Hematopoietic multipotent progenitor cell treated with erythropoietin and hydrocortisone succinate and interleukin-3 and kit ligand, for 17 days (in vitro differentiated cells): ENCODE data around the gene CCL14.

Experiments used
- DNase-seq: peaks from one replicate; pipeline ENCODE4 v3.0.0-alpha.2; 2015; ENCODE audit warnings: low spot score

CCL14 gene

DNA sequence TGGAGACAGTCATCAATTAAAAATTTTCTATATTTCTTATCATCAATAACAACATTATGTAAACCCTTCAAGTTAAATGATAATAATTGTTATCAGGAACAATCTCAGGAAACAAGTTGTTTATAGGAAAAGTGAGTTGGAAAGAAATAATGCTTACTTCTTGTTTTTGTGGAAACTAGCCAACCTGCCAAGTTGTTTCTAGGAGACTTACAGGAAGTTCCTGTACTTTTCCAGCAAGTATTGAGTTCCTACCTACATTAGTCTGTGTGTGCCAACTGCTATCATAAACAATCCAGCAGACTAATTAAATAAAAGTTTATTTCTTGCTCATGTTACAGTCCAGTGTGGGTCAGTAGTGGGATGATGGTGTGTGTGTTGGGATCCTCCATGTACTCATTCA is 1.6 kb upstream of the CCL14 start:
- no peak for DNase-seq

GRCh38 chr17:35984140-35984539 is 2.4 kb downstream of the CCL14 start:
- no peak for DNase-seq

DNA sequence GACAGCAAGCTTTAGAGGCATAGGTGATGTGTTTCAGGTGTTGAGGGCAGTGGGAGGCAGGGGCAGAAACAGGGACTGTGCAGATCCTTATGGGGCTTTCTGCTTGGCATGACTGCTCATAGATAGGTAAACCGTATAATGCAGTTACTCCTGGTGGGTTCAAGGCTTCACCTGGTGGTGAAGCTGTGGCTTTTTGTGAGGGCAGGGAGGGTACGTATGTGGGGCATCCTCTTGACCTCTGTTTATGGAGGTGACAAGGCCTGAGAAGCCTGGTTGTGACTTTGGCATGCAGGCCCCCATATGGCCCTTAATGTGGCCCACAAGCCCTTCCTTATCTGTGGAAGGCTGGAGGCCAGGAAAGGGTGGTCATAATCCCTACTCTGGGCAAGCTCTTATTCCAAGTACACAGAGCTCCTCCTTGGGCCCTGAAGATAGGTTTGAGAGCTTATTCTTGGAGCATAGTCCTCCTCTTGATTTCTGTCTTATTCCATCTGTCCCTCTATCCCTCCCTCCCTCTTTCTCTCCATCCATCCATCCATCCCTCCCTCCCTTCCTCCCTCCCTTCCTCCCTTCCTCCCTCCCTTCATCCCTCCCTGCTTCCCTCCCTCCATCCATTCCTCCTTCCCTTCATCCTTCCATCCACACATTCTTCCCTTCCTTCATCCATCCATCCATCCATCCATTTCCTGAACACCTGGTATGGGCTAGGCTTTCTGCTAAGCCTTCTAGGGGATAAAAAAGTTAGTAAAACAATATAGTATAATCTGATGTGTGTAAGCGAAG is 3.9 kb downstream of the CCL14 start:
- no peak for DNase-seq

GRCh38 chr17:35981908-35982330 is 4.6 kb downstream of the CCL14 start:
- DNase-seq: no peak

DNA sequence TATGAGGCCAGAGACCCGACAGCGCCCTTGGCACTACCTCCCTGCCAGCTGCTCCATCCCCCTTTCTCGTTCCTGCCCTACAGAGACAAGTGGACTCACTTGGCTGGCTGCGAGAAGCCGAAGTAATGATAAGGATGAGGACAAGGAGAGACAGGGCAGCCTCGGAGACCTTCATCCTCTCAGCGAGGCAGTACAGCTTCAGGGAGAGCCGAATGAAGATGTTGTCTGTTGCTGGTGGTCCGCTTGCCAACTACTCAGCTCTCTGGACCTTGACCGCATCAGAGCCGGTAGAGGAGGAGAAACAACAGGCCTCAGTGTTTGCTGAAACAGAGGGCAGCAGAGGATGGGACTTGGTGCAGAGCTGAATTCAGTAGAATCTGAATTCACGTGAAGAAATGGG is 5.3 kb downstream of the CCL14 start, which contains the start of gene CCL16:
Gene CCL16, minus strand, starts transcription at position 252 of the 400 bp plus-strand sequence. Its CDS starts 77 bp downstream, at position 175.
- no peak for DNase-seq

- no peak for DNase-seq
Observed at GRCh38 chr17:35978346-35978745, 8.2 kb downstream of the CCL14 start.

DNA sequence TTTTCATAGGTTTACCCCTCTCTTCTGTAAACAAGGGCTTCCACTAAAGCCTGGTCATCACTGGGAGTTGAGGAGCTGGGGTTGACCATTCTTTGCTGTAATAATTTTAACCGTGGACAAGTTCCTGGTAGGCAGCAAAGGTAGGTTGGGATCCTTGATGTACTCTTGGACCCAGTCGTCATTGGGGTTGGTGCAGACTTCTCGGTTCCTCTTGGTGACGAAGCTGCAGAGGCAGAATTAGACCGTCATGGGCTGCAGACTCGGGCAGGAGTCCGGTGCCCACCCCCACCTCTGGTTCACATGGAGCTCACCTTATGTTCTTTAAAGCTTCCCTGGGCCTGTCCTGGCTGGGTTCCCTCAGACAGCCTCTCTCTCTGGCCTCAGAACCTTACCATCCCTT is 9.0 kb downstream of the CCL14 start:
- DNase-seq: no peak

- no peak for DNase-seq
Observed at GRCh38 chr17:35973333-35974260, 12.9 kb downstream of the CCL14 start.

DNA sequence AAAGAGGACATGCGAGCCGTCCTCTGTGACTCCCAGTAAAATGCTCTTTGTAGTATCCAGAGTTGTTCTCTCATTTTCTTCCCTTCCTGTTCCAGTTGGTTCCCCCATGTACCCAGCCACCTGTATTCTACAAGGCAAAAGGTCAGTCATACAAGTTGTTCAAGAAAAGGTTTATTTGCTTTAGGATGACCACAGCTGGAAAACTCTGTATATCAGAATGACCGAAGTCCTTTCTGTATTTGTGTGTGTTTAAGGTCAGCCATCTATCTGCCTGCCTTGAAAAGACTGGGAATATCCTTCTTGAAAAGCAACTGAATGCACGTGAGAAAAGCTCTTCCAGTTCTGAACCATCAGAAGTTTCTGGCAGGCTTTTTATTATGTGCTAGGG is 13.6 kb downstream of the CCL14 start:
- DNase-seq: no peak

GRCh38 chr17:35972535-35972934 is 14.0 kb downstream of the CCL14 start:
- DNase-seq: no peak

GRCh38 chr17:35972066-35972465 is 14.5 kb downstream of the CCL14 start:
- no peak for DNase-seq

GRCh38 chr17:35969558-35970380 is 16.8 kb downstream of the CCL14 start:
- peak; percentile 66 for DNase-seq

GRCh38 chr17:35968520-35969054 is 17.9 kb downstream of the CCL14 start:
- no peak for DNase-seq

DNA sequence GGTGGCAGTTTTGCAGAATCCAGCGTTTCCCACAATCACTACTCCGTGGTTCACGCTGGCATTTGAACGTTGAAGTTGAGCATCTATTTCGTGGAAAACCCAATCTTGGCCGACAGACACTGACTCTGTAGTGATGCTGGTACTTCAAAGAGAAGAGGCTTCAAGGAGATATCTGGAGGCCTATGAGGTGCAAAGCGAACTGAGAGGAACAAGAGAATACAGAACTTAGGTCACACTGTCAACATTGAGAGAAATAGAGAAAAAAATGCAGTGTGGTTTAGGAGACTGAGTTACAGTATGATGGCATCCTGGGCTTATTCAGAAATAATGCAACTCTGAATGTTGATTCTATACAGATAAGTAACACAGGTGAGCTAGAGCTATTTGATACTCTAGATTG is 21.3 kb downstream of the CCL14 start:
- DNase-seq: no peak

DNA sequence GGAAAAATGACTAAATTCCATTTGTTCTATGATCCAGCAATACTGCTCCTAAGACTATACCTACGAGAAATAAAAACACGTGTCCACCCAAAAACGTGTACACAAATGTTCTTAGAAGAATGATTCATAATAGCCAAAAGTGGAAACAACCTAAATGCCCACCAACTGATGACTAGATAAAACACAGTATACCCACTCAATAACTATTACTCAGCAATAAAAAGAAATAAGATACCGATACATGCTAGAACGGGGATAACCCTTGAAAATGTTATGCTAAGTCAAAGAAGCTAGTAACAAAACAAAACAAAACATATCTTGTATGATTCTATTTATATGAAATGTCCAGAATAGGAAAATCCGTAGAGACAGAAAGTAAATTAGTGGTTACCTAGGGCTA is 22.9 kb downstream of the CCL14 start:
- DNase-seq: no peak

GRCh38 chr17:35953720-35954119 is 32.8 kb downstream of the CCL14 start:
- no peak for DNase-seq

DNA sequence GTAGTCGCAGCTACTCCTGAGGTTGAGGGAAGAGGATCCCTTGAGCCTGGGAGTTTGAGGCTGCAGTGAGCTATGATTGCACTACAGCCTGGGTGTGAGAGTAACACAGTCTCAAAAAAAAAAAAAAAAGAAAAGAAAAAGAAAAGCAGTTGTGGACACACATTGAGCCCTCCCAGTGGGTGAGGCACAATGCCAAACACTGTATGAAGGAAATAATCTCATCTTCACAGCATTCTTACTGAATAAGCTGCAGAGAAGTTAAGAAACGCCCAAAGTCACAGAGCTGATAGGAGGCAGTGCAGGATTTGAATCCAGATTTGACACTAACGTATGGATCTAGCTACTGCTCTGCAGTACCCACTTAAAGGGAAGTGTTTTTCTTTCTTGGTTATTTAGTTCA is 37.1 kb downstream of the CCL14 start:
- DNase-seq: no peak

- DNase-seq: no peak
Observed at GRCh38 chr17:35948092-35948491, 38.4 kb downstream of the CCL14 start.

GRCh38 chr17:35947156-35947585 is 39.4 kb downstream of the CCL14 start:
- no peak for DNase-seq

GRCh38 chr17:35944151-35944550 is 42.4 kb downstream of the CCL14 start:
- DNase-seq: no peak

GRCh38 chr17:35943537-35943936 is 43.0 kb downstream of the CCL14 start, which contains the start of gene LYZL6:
TSS of gene LYZL6 (minus strand) at chr17:35943713. CDS start at chr17:35939356, 4,357 bp downstream.
- no peak for DNase-seq
